Measurements from ENCODE around the gene TMEM62.

TMEM62 gene

GRCh38 chr15:43226436-43227305 is 93.3 kb downstream of the TMEM62 start:
- no peak for DNase-seq (ENCODE audit: low read depth in 3 of 3, low spot score in 1 of 3)

- DNase-seq (ENCODE audit: low read depth in 3 of 3, low spot score in 1 of 3) = no peak
Observed at GRCh38 chr15:43229977-43230376, 96.6 kb downstream of the TMEM62 start.

GRCh38 chr15:43230640-43231115 is 97.3 kb downstream of the TMEM62 start:
- DNase-seq (ENCODE audit: low read depth in 3 of 3, low spot score in 1 of 3) = no peak

GRCh38 chr15:43232289-43232874 is 99.0 kb downstream of the TMEM62 start:
- no peak for DNase-seq (ENCODE audit: low read depth in 3 of 3, low spot score in 1 of 3)
